Endothelial cell of umbilical vein (primary cell): ENCODE measurements around the gene SLC24A1. TPM values are rescaled to one million over a fixed set of nuclear protein-coding genes. Genes with fewer than 3 reads are reported as not detected.
A peak's percentile ranks its signal among the peaks of the same experiment; 100 is the strongest.

Experiments used
- BruUV-seq: library from RNA; stranded (reverse); fragments of 400-500 nt; replicated peaks from 2 replicates; lab custom pipeline; 2021; lab: Mats Ljungman, UMichigan
- CTCF ChIA-PET: fragments of 300-600, 350-600 bp; sonication (Branson Sonifier 250); formaldehyde crosslinking; loops from one replicate; lab custom pipeline; 2021; ENCODE audit warnings: antibody characterized with exemption, inconsistent platforms; lab: Charles Lee
- POLR2A ChIA-PET: fragments of 300-600, 350-600 bp; sonication (Branson Sonifier 250); formaldehyde crosslinking; loops from one replicate; lab custom pipeline; 2021; ENCODE audit warnings: antibody characterized with exemption, inconsistent platforms; lab: Charles Lee
- DNase-seq: peaks from one replicate; pipeline ENCODE4 v3.0.0-alpha.2; 2011; ENCODE audit warnings: low read depth, low spot score
- FAIRE-seq: peaks from 2 replicates; lab custom pipeline; 2011; peaks lifted over from hg19 to GRCh38; lab: Jason Lieb, UNC
- H2AFZ ChIP-seq: 2 replicates; pipeline ENCODE4 v1.6.0; 2012; ENCODE audit warnings: low read depth, low read length, control low read depth, inconsistent platforms
- H3K27ac ChIP-seq: 2 replicates; pipeline ENCODE4 v1.5.1; 2011; ENCODE audit warnings: low read depth, mild to moderate bottlenecking, control low read depth, low read length, moderate library complexity; ENCODE audit not compliant: insufficient read depth
- H3K27me3 ChIP-seq, 2 experiments: 2 replicates each; pipeline versions ENCODE4 v1.6.0 to v1.6.1; 2011; ENCODE audit warnings: low read length in 2 of 2, mixed read lengths in 1 of 2; ENCODE audit not compliant: control insufficient read depth in 2 of 2, insufficient read depth in 2 of 2
- H3K36me3 ChIP-seq, 2 experiments: 2 replicates in 1 of 2; 3 replicates in 1 of 2; pipeline ENCODE4 v1.5.1; 2011; ENCODE audit warnings: low read length in 2 of 2, mild to moderate bottlenecking in 1 of 2, moderate library complexity in 1 of 2; ENCODE audit not compliant: control insufficient read depth in 2 of 2, insufficient read depth in 2 of 2; ENCODE audit errors: extremely low read depth in 1 of 2
- H3K4me1 ChIP-seq: 3 replicates; pipeline ENCODE4 v1.5.1; 2011; ENCODE audit warnings: mild to moderate bottlenecking, low read length; ENCODE audit not compliant: control insufficient read depth, insufficient read depth; ENCODE audit errors: extremely low read depth
- H3K4me2 ChIP-seq: 2 replicates; pipeline ENCODE4 v1.6.1; 2011; ENCODE audit warnings: low read length, control low read depth, mixed read lengths; ENCODE audit not compliant: insufficient read depth
- H3K4me3 ChIP-seq, 3 experiments: fragments of 200-600 bp in 1 of 3; sonication (generic), shearing (Covaris generic) in 1 of 3; replicated peaks in 1 of 3; 2 replicates each; pipeline ENCODE4 v1.5.1; 2011 to 2016; ENCODE audit warnings: control low read depth in 3 of 3, low read length in 3 of 3, mild to moderate bottlenecking in 2 of 3, inconsistent platforms in 1 of 3, low read depth in 1 of 3, moderate library complexity in 1 of 3; ENCODE audit not compliant: insufficient read depth in 1 of 3
- H3K79me2 ChIP-seq: 2 replicates; pipeline ENCODE4 v1.6.0; 2012; ENCODE audit warnings: low read length, inconsistent platforms; ENCODE audit not compliant: control insufficient read depth, insufficient read depth
- H3K9ac ChIP-seq: replicated peaks from 2 replicates; pipeline ENCODE3; 2011; ENCODE audit warnings: low read length, control low read depth; ENCODE audit not compliant: insufficient read depth; ENCODE audit errors: extremely low read depth
- H3K9me1 ChIP-seq: replicated peaks from 3 replicates; pipeline ENCODE4 v1.6.0; 2011; ENCODE audit warnings: mild to moderate bottlenecking, low read length; ENCODE audit not compliant: control insufficient read depth, insufficient read depth; ENCODE audit errors: extremely low read depth
- H3K9me3 ChIP-seq: replicated peaks from 2 replicates; pipeline ENCODE4 v1.5.1; 2012; ENCODE audit warnings: low read length, inconsistent platforms; ENCODE audit not compliant: control insufficient read depth, insufficient read depth
- H4K20me1 ChIP-seq: replicated peaks from 2 replicates; pipeline ENCODE3; 2011; ENCODE audit warnings: mild to moderate bottlenecking, low read length; ENCODE audit not compliant: control insufficient read depth, insufficient read depth; ENCODE audit errors: extremely low read depth
- EZH2 ChIP-seq: IDR thresholded peaks from 2 replicates; pipeline ENCODE4 v1.6.1; 2012; ENCODE audit warnings: borderline replicate concordance, low read depth, mild to moderate bottlenecking, moderate library complexity, low read length, inconsistent platforms; ENCODE audit not compliant: severe bottlenecking
- FOS ChIP-seq: IDR thresholded peaks from 2 replicates; pipeline ENCODE4 v1.6.1; 2011; ENCODE audit warnings: mild to moderate bottlenecking, low read length, moderate library complexity, borderline replicate concordance; ENCODE audit not compliant: insufficient read depth
- GATA2 ChIP-seq: IDR thresholded peaks from 2 replicates; pipeline ENCODE4 v1.7.0; 2011; ENCODE audit warnings: low read depth, mild to moderate bottlenecking, moderate library complexity, mixed read lengths, low read length; ENCODE audit not compliant: insufficient read length, insufficient read depth
- JUN ChIP-seq: IDR thresholded peaks from 2 replicates; pipeline ENCODE4 v1.6.1; 2011; ENCODE audit warnings: borderline replicate concordance, low read depth; ENCODE audit not compliant: insufficient read length, insufficient read depth
- MYC ChIP-seq: IDR thresholded peaks from one replicate; pipeline ENCODE4 v1.6.1; 2011; ENCODE audit warnings: mild to moderate bottlenecking, low read depth, low read length
- POLR2A ChIP-seq: IDR thresholded peaks from 2 replicates; pipeline ENCODE4 v1.6.1; 2012; ENCODE audit warnings: low read depth, mild to moderate bottlenecking, control low read depth, low read length
- POLR2AphosphoS5 ChIP-seq: IDR thresholded peaks from 2 replicates; pipeline ENCODE4 v1.6.1; 2012; ENCODE audit warnings: low read depth, mild to moderate bottlenecking, control low read depth, low read length, moderate library complexity; ENCODE audit not compliant: insufficient read depth
- dilution Hi-C: fragments of 300-500 bp; cut with MboI; formaldehyde crosslinking; loops from one replicate; pipeline ENCODE4 v1.15.0; 2019; ENCODE audit warnings: low sequenced_read_pairs; ENCODE audit not compliant: extremely low pct_ligation_motif_present
- intact Hi-C: fragments of 100-400 bp; cut with micrococcal nuclease; formaldehyde crosslinking; loops from one replicate; pipeline ENCODE4 v1.10.0; 2022
- polyA plus RNA-seq, 4 experiments: library from polyadenylated mRNA; depleted of rRNA in 3 of 4; stranded (reverse) in 3 of 4; unstranded in 1 of 4; fragments of >200 nt; gene quantifications; 2 replicates each; pipeline versions ENCODE4 v1.2.1 to v1.2.3, GENCODE V29; 2011 to 2012; ENCODE audit warnings: missing spikeins in 1 of 4
- total RNA-seq: library from RNA; stranded (reverse); gene quantifications from 2 replicates; pipeline ENCODE4 v1.2.3, GENCODE V29; 2021
- TF ChIP-seq, protein P1 (sequence below), 2 donors: IDR thresholded peaks; 1 replicate in 1 of 2; 2 replicates in 1 of 2; pipeline ENCODE4 v1.5.1; 2011; ENCODE audit warnings: low read length in 2 of 2, mild to moderate bottlenecking in 2 of 2, moderate library complexity in 2 of 2, control low read depth in 1 of 2, inconsistent platforms in 1 of 2, low read depth in 1 of 2; ENCODE audit not compliant: insufficient read depth in 1 of 2; ENCODE audit errors: extremely low read depth in 1 of 2
- TF ChIP-seq, protein P2 (sequence below): IDR thresholded peaks from 2 replicates; pipeline ENCODE4 v1.6.1; 2011; ENCODE audit not compliant: insufficient read depth, insufficient read length

SLC24A1 gene
- total and polyA plus RNA-seq, 2 donors (not counting 3 experiments of a cell fraction or from before 2014, with no cell fraction given) = 3.6 to 7.3 TPM

DNA sequence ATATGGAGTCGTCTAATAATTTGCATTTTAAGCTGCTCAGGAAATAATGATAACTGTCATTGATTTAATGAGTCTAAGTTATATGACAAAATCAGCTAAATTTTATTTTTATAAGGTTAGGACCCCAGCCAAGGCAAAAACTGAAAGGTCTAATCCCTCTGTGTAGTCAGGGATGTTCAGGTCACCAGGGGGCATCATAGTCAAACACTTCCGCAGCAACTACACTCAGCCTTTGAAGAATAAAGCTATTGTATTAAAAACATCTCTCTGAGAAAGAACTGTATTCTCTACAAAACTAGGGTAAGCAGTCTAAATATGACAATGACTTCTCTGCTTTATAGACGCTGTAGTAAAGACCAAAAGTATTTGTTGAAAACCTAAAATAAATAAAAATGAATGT, 25.8 kb upstream of the SLC24A1 start:
- TF ChIP-seq EZH2 = no peak
- TF ChIP-seq, protein P1, sequence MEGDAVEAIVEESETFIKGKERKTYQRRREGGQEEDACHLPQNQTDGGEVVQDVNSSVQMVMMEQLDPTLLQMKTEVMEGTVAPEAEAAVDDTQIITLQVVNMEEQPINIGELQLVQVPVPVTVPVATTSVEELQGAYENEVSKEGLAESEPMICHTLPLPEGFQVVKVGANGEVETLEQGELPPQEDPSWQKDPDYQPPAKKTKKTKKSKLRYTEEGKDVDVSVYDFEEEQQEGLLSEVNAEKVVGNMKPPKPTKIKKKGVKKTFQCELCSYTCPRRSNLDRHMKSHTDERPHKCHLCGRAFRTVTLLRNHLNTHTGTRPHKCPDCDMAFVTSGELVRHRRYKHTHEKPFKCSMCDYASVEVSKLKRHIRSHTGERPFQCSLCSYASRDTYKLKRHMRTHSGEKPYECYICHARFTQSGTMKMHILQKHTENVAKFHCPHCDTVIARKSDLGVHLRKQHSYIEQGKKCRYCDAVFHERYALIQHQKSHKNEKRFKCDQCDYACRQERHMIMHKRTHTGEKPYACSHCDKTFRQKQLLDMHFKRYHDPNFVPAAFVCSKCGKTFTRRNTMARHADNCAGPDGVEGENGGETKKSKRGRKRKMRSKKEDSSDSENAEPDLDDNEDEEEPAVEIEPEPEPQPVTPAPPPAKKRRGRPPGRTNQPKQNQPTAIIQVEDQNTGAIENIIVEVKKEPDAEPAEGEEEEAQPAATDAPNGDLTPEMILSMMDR (IDR thresholded peaks at IDR 0.05; ENCODE audit: extremely low read depth in 1 of 2, insufficient read depth in 1 of 2, low read depth in 1 of 2, low read length in 2 of 2) = peak; percentile 15 to 30
- Histone ChIP-seq H3K79me2 (no peaks in the 10 kb centered on the region), H2AFZ (no peak overlapping the region), H3K27ac (no peak overlapping the region), H3K4me3 (no peak overlapping the region), H3K36me3 (peaks cover 13 to 16% of the 10 kb centered on the region in 2 experiments), H3K4me2 (no peak overlapping the region), H3K9me3 (no peaks in the 10 kb centered on the region), H3K4me1 (no peaks in the 10 kb centered on the region), H4K20me1 (no peaks in the 10 kb centered on the region), H3K27me3 (no peaks in the 10 kb centered on the region), H3K9me1 (no peaks in the 10 kb centered on the region), H3K9ac (no peak overlapping the region)
- intact Hi-C loops = no loop called here
- POLR2A ChIA-PET = no interaction called here
- CTCF ChIA-PET = interaction anchor here (0.6 to 1.8 kb wide), 12 partner anchors 15 to 902 kb away, joined by 3 to 5 read pairs (median 4); partner anchors contain the start of genes INTS14, RAB11A and SNAPC5
- DNase-seq (peak; percentile 23), FAIRE-seq (no peak)
- dilution Hi-C loops = no loop called here
- BruUV-seq = no TSS peak

DNA sequence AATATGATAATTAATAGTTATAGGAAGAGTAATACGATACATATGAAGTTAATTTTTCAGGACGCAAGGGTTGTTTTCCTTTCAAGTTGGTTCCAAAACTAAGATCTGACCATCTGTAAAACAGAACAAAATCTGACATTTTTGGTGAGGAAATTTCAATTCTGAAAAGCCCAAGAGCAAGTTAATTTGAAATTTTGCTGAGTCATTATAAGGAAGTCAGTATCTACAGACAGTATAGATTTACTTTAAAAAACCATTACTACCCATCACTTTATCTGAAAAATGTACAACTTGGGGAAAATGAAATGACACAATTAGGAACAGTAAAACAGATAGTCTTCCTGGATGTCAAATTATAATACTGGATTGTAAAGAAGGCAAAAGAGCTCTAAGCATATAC, 23.3 kb upstream of the SLC24A1 start:
- no peak for TF ChIP-seq EZH2
- TF ChIP-seq POLR2A = no peak
- no peak for TF ChIP-seq FOS
- TF ChIP-seq GATA2 = no peak
- TF ChIP-seq POLR2AphosphoS5 = no peak
- TF ChIP-seq, protein P1 (IDR thresholded peaks at IDR 0.05; ENCODE audit: extremely low read depth in 1 of 2, insufficient read depth in 1 of 2, low read depth in 1 of 2, low read length in 2 of 2) = no peak
- no peak for TF ChIP-seq JUN
- TF ChIP-seq, protein P2, sequence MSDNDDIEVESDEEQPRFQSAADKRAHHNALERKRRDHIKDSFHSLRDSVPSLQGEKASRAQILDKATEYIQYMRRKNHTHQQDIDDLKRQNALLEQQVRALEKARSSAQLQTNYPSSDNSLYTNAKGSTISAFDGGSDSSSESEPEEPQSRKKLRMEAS = no peak
- TF ChIP-seq MYC = no peak
- intact Hi-C loops = no loop called here
- Histone ChIP-seq H4K20me1 (no peaks in the 10 kb centered on the region), H3K4me1 (no peaks in the 10 kb centered on the region), H3K79me2 (no peaks in the 10 kb centered on the region), H3K4me3 (no peak overlapping the region), H3K27ac (no peak overlapping the region), H3K9me1 (no peaks in the 10 kb centered on the region), H3K36me3 (peaks cover 7 to 10% of the 10 kb centered on the region in 2 experiments), H3K9ac (no peak overlapping the region), H2AFZ (no peak overlapping the region), H3K9me3 (no peaks in the 10 kb centered on the region), H3K27me3 (no peaks in the 10 kb centered on the region), H3K4me2 (no peak overlapping the region)
- CTCF ChIA-PET = interaction anchor here (1.0 kb wide), 1 partner anchor 8 kb away, joined by 4 read pairs; no protein-coding TSS in a partner anchor
- DNase-seq = no peak
- dilution Hi-C loops = no loop called here
- POLR2A ChIA-PET = no interaction called here
- BruUV-seq = no TSS peak
- FAIRE-seq = no peak
